ENCODE measurements around the gene TSR1.

Gene TSR1

DNA sequence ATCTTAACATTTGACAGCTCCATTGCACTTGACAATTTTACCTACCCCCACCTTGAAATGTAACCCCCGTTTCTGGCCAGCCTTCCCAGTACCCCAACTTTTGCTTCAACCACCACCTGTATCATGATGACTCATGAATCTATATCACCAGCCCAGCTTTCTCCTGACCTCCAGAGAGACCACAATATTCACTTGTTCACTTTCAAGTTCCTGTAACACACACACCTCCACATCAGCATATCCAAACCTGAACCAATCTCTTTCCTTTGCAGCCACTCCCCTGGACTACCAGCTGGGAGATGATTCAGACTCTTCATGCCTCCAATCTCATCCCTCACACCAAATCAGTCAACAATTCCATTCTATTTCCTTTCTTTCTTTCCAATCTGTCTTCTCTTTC, 40.7 kb downstream of the TSR1 start:
- no peak for DNase-seq (ENCODE audit: low read depth)
- TF ChIP-seq, protein P1, sequence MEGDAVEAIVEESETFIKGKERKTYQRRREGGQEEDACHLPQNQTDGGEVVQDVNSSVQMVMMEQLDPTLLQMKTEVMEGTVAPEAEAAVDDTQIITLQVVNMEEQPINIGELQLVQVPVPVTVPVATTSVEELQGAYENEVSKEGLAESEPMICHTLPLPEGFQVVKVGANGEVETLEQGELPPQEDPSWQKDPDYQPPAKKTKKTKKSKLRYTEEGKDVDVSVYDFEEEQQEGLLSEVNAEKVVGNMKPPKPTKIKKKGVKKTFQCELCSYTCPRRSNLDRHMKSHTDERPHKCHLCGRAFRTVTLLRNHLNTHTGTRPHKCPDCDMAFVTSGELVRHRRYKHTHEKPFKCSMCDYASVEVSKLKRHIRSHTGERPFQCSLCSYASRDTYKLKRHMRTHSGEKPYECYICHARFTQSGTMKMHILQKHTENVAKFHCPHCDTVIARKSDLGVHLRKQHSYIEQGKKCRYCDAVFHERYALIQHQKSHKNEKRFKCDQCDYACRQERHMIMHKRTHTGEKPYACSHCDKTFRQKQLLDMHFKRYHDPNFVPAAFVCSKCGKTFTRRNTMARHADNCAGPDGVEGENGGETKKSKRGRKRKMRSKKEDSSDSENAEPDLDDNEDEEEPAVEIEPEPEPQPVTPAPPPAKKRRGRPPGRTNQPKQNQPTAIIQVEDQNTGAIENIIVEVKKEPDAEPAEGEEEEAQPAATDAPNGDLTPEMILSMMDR (IDR thresholded peaks at IDR 0.05; ENCODE audit: low read depth, low read length, missing control alignments), result no peak
- no peak overlapping the region for H3K4me3 ChIP-seq (ENCODE audit: low read depth, low read length)

DNA sequence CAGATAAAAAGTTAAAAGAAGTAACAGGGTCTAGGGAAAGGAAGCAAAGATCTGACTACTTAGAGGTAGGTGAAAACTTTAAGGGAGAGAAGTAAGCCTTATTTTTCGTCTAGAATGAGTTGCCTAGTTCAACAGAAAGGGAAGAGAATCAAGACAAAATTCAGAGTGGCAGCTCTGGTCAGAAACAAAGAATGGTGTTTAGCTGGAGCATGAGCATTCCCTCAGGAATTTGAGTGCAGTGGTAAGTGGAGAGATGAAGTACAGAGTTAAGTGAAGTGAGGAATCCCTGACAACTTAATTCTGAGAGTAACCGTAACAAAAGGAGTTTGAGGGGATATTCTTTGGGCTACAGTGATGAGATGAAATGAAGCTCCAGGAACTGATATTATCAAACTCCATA, 44.2 kb downstream of the TSR1 start:
- no peak overlapping the region for H3K4me3 ChIP-seq (ENCODE audit: low read depth, low read length)
- DNase-seq (ENCODE audit: low read depth), result no peak
- TF ChIP-seq, protein P1 (IDR thresholded peaks at IDR 0.05; ENCODE audit: low read depth, low read length, missing control alignments), result no peak

DNA sequence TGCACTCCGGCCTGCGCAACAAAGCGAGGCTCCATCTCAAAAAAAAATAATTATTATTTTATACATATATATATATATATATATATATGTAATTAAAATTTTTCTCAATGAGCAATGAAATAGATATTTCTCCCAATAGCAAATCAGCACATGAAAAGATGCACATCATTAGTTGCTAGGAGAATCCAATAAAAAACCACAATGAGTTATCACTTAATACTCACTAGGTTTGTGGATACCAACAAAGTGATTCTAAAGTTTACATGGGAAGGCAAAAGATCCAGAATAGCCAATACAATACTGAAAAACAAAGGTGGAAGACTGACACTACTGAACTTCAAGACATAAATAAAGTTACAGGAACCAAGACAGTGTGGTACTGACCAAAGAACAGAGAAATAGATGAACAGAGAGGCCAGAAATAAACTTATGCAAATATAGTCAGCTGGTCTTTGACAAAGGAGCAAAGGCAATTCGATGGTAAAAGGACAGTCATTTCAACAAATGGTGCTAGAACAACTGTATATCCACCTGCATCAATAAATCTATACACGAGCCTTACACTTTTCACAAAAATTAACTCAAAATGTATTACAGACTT, 46.3 kb downstream of the TSR1 start:
- no peak overlapping the region for H3K4me3 ChIP-seq (ENCODE audit: low read depth, low read length)
- DNase-seq (ENCODE audit: low read depth), result peak; percentile 38
- TF ChIP-seq, protein P1 (IDR thresholded peaks at IDR 0.05; ENCODE audit: low read depth, low read length, missing control alignments), result no peak

DNA sequence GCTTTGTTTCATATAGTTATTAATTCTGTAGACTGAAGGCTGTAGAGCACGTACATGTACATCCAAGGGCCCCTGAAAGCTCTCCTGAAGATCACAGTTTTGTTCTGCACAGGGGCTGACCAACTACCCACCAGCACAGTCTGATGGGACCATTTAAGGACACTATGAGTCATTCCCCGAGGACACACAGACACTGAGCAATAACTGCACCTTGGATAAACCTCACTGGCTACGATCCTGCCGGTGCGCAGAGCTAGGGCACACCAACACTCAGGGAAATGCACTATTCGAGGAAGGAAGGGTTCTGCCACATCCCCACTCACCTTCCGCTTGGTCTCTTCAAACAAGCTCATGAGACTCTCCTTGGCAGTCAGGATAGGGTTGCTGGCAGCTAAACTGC, 53.0 kb downstream of the TSR1 start:
- no peak overlapping the region for H3K4me3 ChIP-seq (ENCODE audit: low read depth, low read length)
- DNase-seq (ENCODE audit: low read depth), result no peak
- TF ChIP-seq, protein P1 (IDR thresholded peaks at IDR 0.05; ENCODE audit: low read depth, low read length, missing control alignments), result no peak

DNA sequence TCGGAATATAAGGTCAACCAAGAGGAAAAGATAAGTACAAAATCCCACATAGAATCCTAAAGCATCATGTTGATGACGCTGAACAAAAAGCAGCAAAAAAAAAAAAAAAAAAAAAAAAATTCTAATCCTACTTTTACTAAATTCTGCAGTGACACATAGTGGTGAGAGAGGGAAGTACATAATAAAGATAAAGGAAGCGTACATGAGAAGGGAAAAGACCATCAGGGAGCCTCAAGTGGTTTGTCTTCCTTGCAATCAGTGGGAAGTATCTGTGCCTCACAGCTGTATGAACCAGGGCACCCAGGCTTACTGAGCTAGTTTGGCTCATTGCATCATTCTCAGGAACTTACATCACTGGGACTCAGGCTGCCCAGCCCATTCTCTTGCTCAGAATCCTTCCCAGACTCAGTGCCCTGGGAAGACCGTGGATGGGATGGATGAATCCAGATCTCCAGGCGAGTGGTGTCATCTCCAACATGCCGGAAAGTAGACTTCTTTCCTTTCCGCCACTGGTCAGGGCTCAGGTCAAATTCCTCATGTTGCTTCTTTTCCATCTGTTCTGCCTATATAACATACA, 53.9 kb downstream of the TSR1 start:
- TF ChIP-seq, protein P1 (IDR thresholded peaks at IDR 0.05; ENCODE audit: low read depth, low read length, missing control alignments), result peak; percentile 48
- peak; percentile 45 for DNase-seq (ENCODE audit: low read depth)
- H3K4me3 ChIP-seq (ENCODE audit: low read depth, low read length), result no peak overlapping the region

DNA sequence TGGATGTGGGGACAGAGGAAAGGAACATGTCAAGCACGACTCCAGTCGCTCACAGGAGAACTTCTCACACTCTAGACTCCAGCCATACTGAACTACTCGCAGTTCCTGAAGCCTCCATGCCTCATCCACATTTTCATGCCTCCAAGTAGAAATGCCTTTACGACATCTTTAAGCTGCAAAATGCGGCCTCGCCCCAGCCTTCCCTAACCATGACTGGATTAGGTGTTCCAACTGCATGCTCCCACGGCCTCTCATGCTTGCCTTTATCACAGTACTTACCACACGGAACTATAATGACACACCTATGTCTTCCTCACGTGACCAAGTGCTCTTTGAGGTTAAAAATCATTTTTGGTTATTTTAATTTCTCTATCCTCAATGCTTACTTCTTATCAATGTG, 56.5 kb downstream of the TSR1 start:
- no peak overlapping the region for H3K4me3 ChIP-seq (ENCODE audit: low read depth, low read length)
- no peak for DNase-seq (ENCODE audit: low read depth)
- TF ChIP-seq, protein P1 (IDR thresholded peaks at IDR 0.05; ENCODE audit: low read depth, low read length, missing control alignments), result no peak

Measured in GM12864 (cell line).